ENCODE results near the gene TUT4.

TUT4 gene

DNA sequence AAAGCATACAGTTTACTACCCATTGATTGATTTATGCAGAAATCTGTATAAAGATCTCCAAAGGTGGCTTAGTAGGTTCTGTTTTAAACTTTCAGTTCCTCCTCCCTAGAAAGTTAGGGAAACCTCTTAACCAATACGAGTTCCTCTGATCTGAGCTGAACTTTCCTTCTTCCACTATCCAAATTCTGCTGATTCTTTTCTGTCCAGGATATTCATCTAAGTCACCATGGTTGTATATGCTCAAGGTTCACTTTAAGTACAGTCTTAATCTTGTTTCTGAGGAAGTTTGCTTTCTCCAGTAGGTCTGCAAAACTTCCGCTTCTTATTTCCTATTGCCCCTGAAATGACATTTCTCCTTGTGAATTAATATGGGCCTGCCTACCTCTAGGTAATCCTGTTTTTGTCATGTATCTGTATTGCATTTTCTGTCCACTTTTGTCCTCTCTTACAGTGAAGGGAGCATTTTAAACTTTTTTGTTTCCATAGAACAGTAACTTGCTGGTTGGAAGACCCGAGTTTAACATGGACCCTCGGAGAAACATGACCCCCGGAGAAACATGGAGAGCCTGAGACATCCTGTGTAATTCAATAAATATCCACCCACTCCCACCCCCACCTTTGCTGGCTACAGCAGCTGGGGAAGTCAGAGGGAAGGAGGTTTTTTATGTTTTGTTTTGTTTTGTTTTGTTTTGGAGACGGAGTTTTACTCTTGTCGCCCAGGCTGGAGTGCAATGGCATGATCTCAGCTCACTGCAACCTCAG, 16.7 kb upstream of the TUT4 start:
- DNase-seq, result no peak

DNA sequence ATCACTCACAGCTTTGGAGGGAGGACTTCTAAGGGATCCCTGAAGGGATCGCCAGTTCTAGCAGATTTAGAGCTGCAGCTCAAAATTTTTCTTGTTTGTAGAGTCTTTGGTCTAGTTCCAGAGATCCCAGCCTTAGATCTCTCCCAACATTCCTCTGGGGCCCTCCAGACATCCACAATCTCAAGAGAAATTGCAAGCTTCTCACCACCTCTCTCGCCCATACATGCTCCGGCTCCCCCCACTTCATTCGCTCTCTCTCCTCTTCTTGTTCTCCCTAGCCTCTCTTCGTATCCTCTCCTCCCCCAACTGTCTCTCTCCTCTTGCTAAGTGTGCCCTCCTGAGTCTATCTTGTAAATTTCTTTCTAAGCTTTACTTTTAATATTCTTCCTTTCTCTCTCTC, 15.1 kb upstream of the TUT4 start:
- no peak for DNase-seq

DNA sequence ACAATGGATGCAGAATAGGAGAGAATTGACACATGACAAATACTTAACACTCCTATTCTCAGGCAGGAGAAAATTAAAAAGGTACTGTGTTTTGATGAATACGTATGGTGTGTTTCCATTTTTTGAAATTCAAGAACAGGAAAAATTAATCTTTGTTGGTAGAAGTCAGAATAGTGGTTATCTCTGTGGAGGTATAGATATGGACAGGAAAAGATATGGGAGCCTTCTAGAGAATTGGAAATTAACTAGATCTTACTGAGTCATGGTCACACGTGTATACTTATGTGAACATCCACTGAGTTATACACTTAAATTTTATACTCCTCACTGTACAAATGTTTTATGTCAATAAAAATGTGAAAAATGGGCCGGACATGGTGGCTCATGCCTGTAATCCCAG, 9.9 kb upstream of the TUT4 start:
- no peak for DNase-seq

DNA sequence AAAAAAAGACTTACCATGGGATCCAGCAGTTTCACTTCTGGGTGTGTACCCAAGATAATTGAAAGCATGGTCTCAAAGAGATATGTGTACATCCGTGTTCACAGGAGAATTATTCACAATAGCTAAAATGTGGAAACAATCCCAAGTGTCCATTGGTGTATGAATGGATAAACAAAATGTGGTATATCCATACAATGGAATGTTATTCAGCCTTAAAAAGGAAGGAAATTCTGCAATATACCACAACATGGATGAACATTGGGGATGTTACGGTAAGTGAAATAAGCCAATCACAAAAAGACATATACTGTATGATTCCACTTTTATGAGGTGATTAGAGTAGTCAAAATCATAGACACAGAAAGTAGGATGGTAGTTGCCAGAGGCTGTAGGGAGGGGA, 7.0 kb upstream of the TUT4 start:
- DNase-seq, result no peak

DNA sequence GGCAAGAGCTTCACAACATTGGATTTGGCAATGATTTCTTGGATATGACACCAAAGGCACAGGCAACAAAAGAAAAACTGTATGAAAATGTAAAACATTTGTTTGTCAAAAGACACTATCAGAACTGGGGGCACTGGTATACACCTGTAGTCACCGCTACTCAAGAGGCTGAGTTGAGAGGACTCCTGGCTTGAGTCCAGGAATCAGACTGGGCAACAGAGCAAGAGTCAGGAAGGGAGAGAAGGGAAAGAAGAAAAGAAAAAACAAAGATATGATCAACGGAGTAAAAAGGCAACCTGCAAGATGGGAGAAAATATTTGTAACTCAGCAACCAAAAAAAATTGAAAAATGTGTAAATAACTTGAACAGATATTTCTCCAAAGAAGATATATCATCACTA, 6.0 kb upstream of the TUT4 start:
- DNase-seq, result no peak

DNA sequence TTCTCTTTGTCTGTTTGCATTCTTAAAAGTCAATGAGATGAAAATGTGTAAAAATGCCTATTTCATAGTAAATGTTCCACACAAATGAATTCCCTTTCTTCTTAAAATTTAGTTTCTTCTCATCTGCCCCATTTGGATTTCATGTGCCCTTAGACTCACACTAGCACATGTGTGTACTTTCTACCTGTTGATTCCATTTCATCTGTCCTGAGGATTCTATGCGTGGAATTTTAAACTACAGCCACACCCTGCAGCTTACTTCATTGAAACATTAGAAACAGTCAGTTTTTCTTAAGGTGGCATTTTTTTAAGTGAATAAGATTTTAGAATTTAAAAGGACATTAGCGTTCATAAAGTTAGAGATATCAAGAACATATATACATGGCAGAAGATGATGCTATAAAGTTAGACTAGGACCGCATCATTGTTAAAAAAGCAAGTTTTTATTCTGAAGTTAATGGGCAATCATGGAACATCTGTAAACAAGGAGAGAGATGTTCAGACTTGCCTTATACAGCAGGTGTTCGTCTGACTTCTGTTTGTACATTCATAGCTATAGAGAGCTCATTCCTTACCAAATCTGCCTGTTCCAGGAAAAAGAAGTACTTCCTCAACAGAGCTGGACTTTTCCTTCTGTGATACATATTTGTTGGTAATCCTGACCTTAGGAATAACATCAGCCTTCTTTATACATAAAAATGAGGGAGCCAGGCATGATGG, 3.9 kb upstream of the TUT4 start:
- DNase-seq, result no peak

DNA sequence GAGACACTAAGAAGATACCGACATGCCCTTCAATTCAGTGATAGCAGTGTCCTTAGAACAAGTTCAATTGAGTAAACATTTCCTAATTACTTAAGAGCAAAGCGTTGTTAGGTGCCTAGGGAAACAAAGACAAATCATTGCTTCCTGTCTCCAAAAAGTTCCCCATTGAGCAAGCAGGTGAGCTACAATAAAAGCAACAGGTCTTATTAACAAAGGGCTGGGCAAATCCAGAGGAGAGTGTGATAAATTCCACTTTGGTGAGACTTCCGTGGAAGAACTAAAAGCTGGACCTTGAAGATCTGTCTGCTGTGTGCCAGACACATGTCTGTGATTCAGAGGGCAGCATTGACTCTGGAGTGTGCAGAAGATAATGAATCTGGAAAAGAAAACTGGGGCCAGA, 1.9 kb upstream of the TUT4 start:
- no peak for DNase-seq

DNA sequence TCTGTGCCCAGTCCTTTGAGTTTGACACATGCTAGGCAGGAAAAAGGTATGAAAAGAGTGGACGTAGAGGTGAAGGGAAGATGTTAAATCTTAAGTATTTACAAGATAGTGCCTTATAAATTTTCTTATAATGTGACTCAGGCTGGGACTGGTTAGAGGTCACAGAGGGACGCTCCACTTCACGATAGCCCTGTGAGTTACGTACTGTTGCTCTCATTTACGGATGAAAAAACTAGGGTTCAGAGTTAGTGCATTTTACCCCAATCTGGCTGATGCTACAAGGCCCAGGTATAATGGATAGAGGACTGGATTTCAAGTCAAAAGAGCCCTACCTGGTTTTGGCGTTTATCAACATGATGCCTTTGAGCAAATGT, 1.4 kb upstream of the TUT4 start:
- DNase-seq, result no peak

DNA sequence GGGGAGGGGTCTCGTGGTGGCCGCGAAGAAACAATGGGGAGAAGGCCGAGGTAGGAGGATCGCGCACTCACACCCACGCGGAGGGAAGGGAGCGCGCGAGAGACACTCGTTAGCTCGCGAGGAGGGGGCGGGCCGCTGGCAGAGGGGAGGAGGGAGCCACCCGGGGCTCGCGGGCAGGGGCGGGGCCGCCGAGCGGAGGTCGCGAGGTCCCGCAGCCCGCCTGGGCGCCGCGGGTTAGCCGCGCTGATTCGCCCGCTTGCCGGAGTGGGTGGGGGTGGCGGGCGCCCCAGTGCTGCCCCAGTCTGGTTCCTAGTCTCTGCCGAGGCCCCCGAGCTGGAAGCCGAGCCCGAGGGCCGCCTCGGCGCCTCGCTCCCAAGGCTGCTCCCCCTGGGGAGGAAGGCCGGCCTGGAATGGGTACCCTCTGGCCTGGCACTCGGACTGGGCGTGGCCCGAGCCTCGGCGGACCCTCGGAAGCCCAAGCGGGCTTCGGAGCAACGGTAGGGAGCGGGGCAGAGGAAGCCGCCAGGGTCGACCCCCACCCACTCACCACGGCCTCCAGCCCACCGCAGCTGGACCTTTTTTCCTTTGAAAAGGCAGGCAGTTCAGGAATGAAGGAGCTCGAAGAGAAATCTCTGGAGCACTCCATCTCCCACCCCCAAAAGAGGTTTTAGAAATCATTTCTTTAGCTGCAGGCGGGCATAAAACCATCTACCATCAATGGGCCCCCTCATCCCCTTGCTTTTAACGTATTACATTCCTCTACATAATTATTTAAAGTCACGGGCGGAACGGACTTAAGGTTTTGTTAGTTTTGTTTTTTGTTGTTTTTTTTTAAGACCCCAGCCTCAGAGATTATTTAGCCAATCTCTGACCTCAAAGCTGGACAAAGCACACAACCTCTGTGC, 722 bp upstream of the TUT4 start:
- peak; percentile 88 for DNase-seq

DNA sequence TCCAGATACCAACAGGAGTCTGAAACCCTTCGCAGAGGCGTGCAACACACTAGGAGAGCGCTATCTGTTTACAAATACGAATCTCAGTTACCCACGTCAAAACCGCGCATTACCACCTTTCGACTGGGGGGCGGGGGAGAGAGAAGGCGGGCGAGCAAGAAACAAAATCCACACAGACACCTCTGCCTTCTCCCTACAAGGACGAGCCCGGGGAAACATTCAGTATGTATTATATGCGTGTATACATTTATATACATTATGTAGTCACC, 722 bp downstream of the TUT4 start:
- peak; percentile 55 for DNase-seq

DNA sequence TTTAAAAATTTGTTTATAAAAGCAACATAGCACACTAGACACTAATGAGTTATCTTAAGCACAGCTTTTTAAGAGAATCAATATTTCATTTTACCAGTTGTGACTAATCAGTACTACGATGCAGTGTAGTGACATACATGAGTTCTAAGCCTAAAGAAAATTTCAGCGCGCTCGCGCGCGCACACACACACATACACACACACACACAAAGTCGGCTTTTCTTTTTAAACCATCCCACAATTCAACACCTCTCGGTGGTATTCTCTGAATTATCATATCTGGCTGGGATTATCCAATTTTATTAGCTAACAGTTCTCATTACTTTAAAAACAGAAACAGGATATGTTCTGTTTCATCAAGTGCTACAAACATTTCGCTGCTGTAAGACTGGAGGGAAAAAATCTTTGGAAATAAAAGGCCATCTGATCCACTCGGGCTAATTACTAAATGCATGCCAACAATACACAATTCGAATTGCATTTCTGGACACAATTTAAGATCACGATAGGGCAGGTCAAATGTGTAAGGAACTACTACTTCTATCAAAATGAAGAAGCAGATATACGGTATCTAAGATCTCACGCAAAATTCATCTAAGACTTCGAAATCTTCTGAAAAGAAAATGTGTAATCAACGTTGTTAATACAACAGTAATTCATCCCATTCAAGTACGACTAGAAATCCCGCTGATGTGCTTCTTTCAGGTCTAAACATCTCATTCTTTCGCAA, 1.2 kb downstream of the TUT4 start:
- peak; percentile 58 for DNase-seq

DNA sequence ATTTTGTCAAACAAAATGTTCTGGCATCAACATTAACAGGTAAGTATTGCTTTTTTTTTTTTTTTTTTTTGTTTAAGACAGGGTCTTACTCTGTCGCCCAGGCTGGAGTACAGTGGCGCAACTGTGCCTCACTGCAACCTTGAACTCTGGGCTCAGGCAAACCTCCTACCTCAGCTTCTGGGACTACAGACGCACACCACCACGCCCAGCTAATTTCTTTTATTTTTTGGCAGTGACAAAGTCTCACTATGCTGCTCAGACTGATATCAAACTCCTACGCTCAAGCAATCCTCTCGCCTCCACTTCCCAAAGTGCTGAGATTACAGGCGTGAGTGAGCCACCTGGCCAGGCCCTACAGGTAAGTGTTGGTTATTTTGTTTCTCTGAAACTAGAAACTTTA, 2.4 kb downstream of the TUT4 start:
- DNase-seq, result no peak

DNA sequence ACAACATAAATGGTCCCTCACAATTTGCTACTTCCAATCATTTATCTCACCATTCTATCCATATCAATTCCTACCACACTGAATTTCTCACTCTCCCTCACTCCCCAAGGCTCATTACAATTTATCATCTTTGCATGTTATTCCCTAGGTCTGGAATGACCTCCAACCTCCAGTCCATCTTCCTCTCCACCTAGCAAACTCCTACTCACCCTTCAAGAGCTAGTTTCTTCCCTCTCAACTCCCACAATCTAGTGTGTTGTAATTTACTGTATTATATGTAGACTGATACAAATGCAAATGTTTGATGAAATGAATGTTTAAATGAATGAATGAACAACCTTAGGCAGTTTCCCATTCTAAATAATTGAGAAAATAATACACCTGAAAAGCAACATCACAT, 3.6 kb downstream of the TUT4 start:
- no peak for DNase-seq

DNA sequence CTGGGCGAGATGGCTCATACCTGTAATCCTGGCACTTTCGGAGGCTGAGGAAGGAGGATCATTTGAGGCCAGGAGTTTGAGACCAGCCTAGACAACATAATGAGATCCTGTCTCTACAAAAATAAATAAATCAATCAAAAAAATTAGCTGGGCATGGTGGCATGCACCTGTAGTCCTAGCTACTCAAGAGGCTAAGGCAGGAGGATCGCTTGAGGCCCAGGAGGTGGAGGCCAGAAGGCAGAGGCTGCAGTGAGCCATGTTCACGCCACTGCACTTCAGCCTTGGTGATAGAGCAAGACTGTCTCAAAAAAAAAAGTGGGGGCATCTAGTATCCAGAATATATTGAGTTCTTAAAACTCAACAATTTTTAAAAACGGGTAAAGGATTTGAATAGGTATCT, 6.0 kb downstream of the TUT4 start:
- no peak for DNase-seq

DNA sequence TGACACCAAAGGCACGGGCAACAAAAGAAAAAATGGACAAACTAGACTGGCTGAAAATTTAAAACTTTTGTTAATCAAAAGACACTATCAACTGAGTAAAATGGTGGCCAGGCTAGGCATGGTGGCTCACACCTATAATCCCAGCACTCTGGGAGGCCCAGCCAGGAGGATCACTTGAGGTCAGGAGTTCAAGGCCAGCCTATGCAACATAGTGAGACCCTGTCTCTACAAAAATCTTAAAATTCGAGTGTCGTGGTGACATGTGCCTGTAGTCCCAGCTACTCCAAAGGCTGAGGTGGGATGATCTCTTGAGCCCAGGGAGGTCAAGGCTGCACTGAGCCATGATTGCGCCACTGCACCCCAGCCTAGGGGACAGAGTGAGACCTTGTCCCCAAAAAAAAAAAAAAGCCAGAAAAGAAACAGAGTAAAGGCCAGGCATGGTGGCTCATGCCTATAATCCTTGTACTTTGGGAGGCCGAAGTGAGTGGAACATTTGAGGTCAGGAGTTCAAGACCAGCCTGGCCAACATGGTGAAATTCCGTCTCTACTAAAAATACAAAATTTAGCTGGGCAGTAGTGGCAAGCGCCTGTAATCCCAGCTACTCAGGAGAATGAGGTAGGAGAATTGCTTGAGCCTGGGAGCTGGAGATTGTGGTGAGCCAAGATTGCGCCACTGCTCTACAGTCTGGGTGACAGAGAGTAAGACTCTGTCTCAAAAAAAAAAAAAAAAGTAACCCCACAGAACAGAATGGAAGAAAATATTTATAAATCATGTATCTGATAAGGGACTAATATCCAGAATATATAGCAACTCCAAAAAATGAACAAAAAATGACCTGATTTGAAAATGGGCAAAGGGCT, 8.0 kb downstream of the TUT4 start:
- no peak for DNase-seq

DNA sequence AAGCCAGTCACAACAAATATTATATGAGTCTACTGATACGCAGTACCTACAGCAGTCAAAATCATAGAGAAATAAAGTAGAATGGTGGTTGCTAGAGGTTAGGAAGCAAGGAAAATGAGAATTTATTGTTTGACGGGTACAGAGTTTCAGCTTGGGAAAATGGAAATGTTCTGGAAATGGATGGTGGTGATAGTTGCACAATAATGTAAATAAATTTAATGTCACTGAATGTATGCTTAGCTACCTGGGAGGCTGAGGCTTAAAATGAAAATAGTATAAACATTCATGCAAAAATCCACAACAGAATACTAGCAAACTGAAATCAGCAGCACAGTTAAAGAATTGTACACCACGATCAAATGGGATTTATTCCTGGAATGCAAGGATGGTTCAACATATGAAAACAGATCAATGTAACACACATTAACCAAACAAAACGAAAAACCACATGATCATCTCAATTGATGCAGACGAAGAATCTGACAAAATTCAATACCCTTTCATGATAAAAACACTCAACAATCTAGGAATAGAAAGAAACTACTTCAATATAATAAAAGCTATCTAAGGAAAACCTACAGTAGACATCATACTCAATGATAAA, 10.7 kb downstream of the TUT4 start:
- DNase-seq, result no peak

DNA sequence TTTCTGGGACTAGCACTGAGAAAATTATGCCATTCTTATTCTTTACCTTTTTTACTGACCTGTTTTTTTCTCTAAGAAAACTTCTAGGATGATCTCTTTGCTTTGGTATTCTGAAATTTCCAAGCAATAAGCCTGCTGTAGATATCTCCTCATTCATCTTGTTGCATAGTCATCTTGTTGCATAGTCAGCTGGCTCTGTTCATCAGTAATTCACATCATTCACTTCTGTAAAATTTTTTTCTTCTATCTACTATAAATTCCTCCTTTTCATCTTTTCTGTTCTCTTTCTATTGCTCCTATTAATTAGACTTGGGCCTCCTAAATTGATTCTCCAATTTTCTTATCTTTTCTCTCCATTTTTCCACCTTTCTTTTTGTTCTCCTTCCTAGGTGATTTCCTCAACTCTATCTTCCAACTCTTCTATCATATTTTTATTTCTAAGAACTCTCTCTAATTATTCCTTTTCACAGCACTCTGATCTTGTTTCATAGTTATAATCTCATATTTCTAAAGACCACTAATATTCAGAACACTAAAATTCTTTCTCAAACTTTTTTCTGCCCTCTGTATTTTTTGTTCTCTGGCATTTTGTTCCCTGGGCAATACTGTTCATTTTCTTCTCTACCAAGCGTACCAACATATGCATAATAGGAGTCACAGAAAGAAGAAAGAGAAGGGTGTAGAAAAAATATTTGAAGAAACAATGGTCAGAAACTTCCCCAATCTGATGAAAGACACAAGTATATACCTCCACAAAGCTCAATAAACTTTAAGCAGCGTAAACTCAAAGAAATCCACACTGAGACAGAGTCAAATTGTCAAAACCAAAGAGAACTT, 17.7 kb downstream of the TUT4 start:
- DNase-seq, result no peak

DNA sequence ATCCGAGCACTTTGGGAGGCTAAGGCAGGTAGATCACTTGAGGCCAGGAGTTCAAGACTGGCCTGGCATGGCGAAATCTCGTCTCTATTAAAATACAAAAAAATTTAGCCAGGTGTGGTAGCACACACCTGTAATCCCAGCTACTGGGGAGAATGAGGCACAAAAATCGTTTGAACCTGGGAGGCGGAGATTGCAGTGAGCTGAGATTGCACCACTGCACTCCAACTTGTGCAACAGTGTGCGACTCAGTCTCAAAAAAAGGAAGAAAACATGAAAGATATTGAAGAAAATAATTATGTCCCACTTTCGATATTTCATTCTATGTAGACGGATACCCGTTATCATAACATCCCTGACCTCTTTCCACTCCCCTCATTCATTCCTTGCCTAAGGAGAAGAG, 19.2 kb downstream of the TUT4 start:
- DNase-seq, result no peak

DNA sequence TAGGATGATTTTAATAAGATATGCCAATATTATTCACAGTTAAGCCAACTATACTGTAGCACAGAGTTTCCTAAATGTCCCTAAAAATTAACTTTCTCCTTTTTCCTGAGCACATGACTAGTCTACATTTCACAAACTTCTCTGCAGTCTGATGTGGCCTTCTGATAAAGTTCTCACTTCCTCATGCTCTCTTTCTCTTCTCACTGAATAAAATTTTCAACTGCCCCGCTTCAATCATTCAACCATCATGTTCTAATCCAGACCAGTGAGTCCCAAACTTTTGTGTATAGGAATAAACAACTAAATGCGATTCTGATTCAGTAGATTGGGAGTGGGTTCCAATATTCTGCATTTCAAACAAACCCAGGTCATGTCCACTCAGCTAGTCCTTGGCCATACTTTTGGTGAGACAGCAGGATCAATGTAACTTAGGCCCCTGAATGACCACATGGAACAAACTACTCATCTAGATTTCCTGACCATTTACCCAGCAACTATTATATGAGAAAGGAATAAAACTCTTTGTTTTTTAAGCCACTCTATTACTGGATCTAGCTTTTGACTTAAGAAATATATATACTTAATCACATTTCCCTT, 20.1 kb downstream of the TUT4 start:
- DNase-seq, result no peak

DNA sequence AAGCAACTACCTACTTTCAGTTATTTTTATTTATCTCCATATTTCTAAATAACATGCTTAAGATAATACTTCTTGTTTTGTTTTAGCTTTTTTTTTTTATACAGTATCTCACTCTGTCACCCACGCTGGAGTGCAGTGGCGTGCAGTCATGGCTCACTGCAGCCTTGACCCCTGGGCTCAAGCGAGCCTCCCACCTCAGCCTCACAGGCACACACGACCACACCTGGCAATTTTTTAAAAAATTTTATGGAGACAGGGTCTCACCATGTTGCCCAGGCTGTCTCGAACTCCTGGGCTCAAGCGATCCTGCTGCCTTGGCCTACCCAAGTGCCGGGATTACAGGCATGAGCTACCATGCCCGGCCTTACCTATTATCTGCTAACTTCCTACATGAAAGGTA, 20.6 kb downstream of the TUT4 start:
- DNase-seq, result no peak

All from fibroblast of skin of right quadriceps (primary cell).